ENCODE results near the gene LIAS. TPM values are rescaled to one million over a fixed set of nuclear protein-coding genes. Genes with fewer than 3 reads are reported as not detected.

Gene LIAS
- total RNA-seq, 1 experiment from 2014 or later: 23.5 TPM

DNA sequence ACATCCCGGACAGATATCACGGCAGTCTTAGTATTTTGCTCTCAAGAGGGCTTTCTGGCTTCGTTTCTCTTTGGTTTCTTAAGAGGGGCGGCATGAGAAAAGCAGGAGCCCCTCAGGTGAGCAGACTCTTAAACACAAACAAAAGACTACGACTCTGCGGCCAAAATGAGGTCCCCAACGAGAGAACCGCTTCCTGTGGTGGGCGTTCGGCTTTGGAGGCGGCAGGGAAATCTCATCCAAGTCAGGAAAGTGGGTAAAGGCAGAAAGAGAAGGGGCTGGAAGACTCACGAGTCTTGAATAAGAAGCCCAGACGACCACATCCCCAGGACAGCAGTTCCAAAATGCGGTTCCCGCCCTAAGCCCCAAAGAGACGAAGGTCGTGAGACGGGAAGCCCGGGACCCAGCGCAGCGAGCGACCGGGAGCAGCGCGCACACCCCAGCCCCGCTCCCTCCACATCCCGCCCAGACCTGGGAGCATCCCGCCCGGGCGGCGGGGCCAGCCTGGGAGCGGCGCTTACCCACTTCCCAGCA, 68.0 kb downstream of the LIAS start:
- Histone ChIP-seq H3K9me3 (ENCODE audit: control insufficient read depth in 1 of 2, insufficient read depth in 1 of 2, low read depth in 1 of 2, low read length in 2 of 2) (peaks cover 2 to 8% of the 10 kb centered on the region in 2 experiments; a peak in 2 of 4 replicates), H3K36me3 (ENCODE audit: control insufficient read depth in 1 of 2, insufficient read depth in 2 of 2, low read length in 2 of 2) (0 out of 4 replicates have a peak, but pooled peaks cover 0 to 4% of the 10 kb centered on the region in 2 experiments), H4K20me1 (ENCODE audit: insufficient read depth) (no peaks in the 10 kb centered on the region), H3K4me1 (ENCODE audit: control insufficient read depth in 1 of 2, insufficient read depth in 2 of 2, low read length in 2 of 2) (peaks cover 7 to 27% of the 10 kb centered on the region in 2 experiments; a peak in 3 of 4 replicates), H3K9ac (ENCODE audit: low read length) (peak overlapping the region; percentile 84), H3K9me2 (ENCODE audit: insufficient read depth) (no peaks in the 10 kb centered on the region), H3K4me3 (replicated peaks in 1 of 2; ENCODE audit: low read depth in 1 of 2, low read length in 2 of 2) (peak overlapping the region; percentile 91 to 93), H3K27me3 (ENCODE audit: insufficient read depth, low read length) (no peaks in the 10 kb centered on the region), H3K27ac (ENCODE audit: low read depth, low read length) (peak overlapping the region; percentile 91), H2AFZ (ENCODE audit: low read depth, low read length, poor library complexity, severe bottlenecking) (no peak overlapping the region), H3K4me2 (ENCODE audit: low read length) (peak overlapping the region; percentile 73), H3K79me2 (ENCODE audit: insufficient read depth, low read length) (peaks cover 54% of the 10 kb centered on the region)
- DNase-seq (ENCODE audit: low read depth, low spot score) (no peak), ATAC-seq (no peak)
- ChIA-PET POLR2A (interaction anchor here (0.6 to 1.3 kb wide), 18 partner anchors 9 to 639 kb away, joined by 3 to 12 read pairs (median 4); partner anchors contain the start of genes LIAS, RPL9, SMIM14 and UBE2K), RAD21 (ENCODE audit: low non-redundant PET in 1 of 2, low total read pairs in 2 of 2, uncharacterized antibody in 2 of 2, unreplicated experiment in 2 of 2) (interaction anchor here in 1 of 2 experiments (1.0 kb wide), 1 partner anchor 112 kb away, joined by 3 read pairs; the partner anchor contains the start of gene SMIM14), CTCF (interaction anchor here (0.9 kb wide), 2 partner anchors 29 to 58 kb away, joined by 4 read pairs; no protein-coding TSS in a partner anchor)
- intact Hi-C loops (cut with micrococcal nuclease): loop anchor here (2.0 kb wide), 2 partner anchors 112 to 450 kb away; partner anchors contain the start of genes PDS5A and SMIM14
- TF ChIP-seq, protein P1, sequence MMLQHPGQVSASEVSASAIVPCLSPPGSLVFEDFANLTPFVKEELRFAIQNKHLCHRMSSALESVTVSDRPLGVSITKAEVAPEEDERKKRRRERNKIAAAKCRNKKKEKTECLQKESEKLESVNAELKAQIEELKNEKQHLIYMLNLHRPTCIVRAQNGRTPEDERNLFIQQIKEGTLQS (IDR thresholded peaks at IDR 0.05): no peak
- TF ChIP-seq CBX3 (IDR thresholded peaks at IDR 0.05; ENCODE audit: low read depth) (no peak), EZH2phosphoT487 (IDR thresholded peaks at IDR 0.05; ENCODE audit: borderline replicate concordance) (no peak), YY1 (IDR thresholded peaks at IDR 0.05; ENCODE audit: extremely low read depth, insufficient replicate concordance, low read depth, low read length) (no peak), EGR1 (IDR thresholded peaks at IDR 0.05; ENCODE audit: low read depth) (no peak), ZNF274 (IDR thresholded peaks at IDR 0.05; ENCODE audit: low read depth, low read length) (no peak), ZFX (IDR thresholded peaks at IDR 0.05) (no peak), ELF1 (IDR thresholded peaks at IDR 0.05; ENCODE audit: borderline replicate concordance, low read depth) (no peak; the same call in 1 of the 2 replicates), SRF (IDR thresholded peaks at IDR 0.05; ENCODE audit: low read depth) (no peak), POLR2A (IDR thresholded peaks at IDR 0.05; ENCODE audit: borderline replicate concordance, extremely low read depth, insufficient read depth, insufficient read length) (no peak), JUND (IDR thresholded peaks at IDR 0.05) (no peak)
- TF ChIP-seq, protein P2, sequence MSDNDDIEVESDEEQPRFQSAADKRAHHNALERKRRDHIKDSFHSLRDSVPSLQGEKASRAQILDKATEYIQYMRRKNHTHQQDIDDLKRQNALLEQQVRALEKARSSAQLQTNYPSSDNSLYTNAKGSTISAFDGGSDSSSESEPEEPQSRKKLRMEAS (IDR thresholded peaks at IDR 0.05): no peak
- TF ChIP-seq, protein P3, sequence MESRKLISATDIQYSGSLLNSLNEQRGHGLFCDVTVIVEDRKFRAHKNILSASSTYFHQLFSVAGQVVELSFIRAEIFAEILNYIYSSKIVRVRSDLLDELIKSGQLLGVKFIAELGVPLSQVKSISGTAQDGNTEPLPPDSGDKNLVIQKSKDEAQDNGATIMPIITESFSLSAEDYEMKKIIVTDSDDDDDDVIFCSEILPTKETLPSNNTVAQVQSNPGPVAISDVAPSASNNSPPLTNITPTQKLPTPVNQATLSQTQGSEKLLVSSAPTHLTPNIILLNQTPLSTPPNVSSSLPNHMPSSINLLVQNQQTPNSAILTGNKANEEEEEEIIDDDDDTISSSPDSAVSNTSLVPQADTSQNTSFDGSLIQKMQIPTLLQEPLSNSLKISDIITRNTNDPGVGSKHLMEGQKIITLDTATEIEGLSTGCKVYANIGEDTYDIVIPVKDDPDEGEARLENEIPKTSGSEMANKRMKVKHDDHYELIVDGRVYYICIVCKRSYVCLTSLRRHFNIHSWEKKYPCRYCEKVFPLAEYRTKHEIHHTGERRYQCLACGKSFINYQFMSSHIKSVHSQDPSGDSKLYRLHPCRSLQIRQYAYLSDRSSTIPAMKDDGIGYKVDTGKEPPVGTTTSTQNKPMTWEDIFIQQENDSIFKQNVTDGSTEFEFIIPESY (IDR thresholded peaks at IDR 0.05; ENCODE audit: extremely low read depth, insufficient replicate concordance, low read length): no peak
- TF ChIP-seq, protein P4, sequence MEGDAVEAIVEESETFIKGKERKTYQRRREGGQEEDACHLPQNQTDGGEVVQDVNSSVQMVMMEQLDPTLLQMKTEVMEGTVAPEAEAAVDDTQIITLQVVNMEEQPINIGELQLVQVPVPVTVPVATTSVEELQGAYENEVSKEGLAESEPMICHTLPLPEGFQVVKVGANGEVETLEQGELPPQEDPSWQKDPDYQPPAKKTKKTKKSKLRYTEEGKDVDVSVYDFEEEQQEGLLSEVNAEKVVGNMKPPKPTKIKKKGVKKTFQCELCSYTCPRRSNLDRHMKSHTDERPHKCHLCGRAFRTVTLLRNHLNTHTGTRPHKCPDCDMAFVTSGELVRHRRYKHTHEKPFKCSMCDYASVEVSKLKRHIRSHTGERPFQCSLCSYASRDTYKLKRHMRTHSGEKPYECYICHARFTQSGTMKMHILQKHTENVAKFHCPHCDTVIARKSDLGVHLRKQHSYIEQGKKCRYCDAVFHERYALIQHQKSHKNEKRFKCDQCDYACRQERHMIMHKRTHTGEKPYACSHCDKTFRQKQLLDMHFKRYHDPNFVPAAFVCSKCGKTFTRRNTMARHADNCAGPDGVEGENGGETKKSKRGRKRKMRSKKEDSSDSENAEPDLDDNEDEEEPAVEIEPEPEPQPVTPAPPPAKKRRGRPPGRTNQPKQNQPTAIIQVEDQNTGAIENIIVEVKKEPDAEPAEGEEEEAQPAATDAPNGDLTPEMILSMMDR (IDR thresholded peaks at IDR 0.05 in 2 of 3, conservative IDR thresholded peaks at IDR 0.05 in 1 of 3; ENCODE audit: borderline replicate concordance in 1 of 3, insufficient read depth in 1 of 3, low read depth in 2 of 3, low read length in 2 of 3): no peak
- TSS peak; percentile 76 for BruUV-seq (replicated peaks)
